Measurements from ENCODE around the gene KRT17.

The KRT17 gene

GRCh38 chr17:41657176-41657754 is 32.9 kb upstream of the KRT17 start:
- no peak for TF ChIP-seq CTCF (IDR thresholded peaks at IDR 0.05)

- TF ChIP-seq CTCF (IDR thresholded peaks at IDR 0.05): no peak
Measured at GRCh38 chr17:41656249-41657023, 32.1 kb upstream of the KRT17 start.

DNA sequence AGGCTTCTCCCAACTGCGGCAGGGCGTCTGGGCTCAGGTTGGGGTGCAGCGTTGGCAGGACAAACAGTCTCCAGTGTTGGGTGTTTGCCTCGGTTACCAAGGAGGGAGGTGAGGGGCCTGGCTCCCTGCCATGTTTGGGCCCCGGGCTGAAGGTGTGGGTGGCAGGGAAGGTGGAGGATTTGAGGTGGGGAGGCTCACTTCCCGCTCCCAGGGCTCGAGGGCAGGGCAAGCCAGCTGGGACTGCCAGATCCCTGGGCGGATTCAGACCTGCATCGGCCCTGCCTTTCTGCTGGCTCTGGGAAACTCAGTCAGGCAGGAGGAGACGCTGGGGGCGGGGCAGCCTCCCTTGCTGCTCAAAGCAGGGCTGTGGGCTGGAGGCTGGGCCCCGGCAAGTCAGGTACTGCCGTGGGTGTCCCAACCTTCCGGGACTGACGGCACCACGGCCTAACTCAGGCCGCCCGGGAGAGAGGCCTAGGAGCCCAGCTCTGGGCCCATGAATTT is 31.3 kb upstream of the KRT17 start:
- TF ChIP-seq CTCF (IDR thresholded peaks at IDR 0.05): no peak

- TF ChIP-seq CTCF (IDR thresholded peaks at IDR 0.05): no peak
Measured at GRCh38 chr17:41654678-41655607, 30.6 kb upstream of the KRT17 start.

GRCh38 chr17:41653892-41654677 is 29.7 kb upstream of the KRT17 start:
- no peak for TF ChIP-seq CTCF (IDR thresholded peaks at IDR 0.05)

- no peak for TF ChIP-seq CTCF (IDR thresholded peaks at IDR 0.05)
Measured at GRCh38 chr17:41653421-41653820, 29.0 kb upstream of the KRT17 start.
